ENCODE measurements around the gene CNTNAP5.
A peak's percentile ranks its signal among the peaks of the same experiment; 100 is the strongest.

The CNTNAP5 gene

DNA sequence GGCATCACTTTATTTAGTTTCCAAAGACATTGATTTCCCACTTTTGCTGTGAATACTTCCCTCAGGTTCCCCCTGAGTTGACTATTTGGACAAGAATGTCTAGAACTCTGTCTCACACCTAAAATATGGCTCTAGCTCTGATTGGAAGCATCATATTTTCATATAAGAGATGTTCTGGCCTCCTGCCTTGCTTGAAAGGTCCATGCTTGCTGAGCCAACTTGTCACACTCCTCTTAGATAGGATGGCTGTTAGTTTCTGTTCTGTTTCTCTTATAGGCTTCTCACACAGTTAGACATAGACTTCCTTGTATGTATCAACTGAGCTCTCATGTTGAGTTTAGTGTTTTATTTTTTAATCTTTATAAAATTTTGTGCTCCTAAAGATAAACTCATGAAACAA lies 87.1 kb downstream of the CNTNAP5 start:
- TF ChIP-seq, protein P1, sequence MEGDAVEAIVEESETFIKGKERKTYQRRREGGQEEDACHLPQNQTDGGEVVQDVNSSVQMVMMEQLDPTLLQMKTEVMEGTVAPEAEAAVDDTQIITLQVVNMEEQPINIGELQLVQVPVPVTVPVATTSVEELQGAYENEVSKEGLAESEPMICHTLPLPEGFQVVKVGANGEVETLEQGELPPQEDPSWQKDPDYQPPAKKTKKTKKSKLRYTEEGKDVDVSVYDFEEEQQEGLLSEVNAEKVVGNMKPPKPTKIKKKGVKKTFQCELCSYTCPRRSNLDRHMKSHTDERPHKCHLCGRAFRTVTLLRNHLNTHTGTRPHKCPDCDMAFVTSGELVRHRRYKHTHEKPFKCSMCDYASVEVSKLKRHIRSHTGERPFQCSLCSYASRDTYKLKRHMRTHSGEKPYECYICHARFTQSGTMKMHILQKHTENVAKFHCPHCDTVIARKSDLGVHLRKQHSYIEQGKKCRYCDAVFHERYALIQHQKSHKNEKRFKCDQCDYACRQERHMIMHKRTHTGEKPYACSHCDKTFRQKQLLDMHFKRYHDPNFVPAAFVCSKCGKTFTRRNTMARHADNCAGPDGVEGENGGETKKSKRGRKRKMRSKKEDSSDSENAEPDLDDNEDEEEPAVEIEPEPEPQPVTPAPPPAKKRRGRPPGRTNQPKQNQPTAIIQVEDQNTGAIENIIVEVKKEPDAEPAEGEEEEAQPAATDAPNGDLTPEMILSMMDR (conservative IDR thresholded peaks at IDR 0.05; ENCODE audit: control insufficient read depth, insufficient read depth, low read depth, low read length), result no peak
- no peak overlapping the region for H3K4me3 ChIP-seq (ENCODE audit: control insufficient read depth, low read depth, low read length)
- DNase-seq (ENCODE audit: low read depth), result no peak

DNA sequence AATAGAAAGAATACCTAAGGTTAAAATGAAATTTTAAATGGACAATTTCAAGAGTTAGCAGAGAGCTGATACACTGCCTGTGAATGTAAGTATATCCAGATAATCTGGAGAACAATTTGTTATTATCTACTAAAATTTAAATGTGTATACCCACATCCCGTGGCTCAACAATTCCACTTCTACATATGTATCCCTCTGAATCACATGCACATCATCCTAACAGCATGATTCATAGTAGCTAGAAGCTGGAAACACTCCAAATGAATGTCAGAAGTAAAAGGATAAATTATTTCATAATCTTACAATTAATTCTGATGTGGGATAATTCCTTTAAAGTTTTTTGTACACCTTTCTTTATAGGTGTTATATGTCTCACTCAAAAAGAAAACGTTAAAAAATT lies 87.9 kb downstream of the CNTNAP5 start:
- TF ChIP-seq, protein P1 (conservative IDR thresholded peaks at IDR 0.05; ENCODE audit: control insufficient read depth, insufficient read depth, low read depth, low read length), result no peak
- H3K4me3 ChIP-seq (ENCODE audit: control insufficient read depth, low read depth, low read length), result no peak overlapping the region
- DNase-seq (ENCODE audit: low read depth), result peak; percentile 46

DNA sequence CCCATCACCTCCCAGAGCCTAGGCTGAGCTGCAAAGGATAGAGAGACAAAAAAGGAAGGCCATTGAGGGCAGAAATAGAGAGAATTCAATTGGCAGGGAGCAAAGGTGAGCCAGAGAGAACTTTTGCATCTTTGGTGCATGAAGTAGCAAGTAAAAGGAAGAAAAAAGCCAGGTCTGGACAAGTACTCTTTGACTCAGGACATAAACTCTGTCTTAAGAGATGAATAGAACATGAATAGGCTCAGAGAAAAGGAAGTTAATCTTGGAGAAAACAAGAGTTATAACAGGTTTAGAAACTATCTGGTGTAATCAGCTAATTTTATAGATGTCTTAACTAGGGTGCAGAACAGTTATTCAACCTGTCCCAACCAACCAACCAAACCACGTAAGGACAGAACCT lies 95.2 kb downstream of the CNTNAP5 start:
- no peak for DNase-seq (ENCODE audit: low read depth)
- no peak overlapping the region for H3K4me3 ChIP-seq (ENCODE audit: control insufficient read depth, low read depth, low read length)
- TF ChIP-seq, protein P1 (conservative IDR thresholded peaks at IDR 0.05; ENCODE audit: control insufficient read depth, insufficient read depth, low read depth, low read length), result no peak

DNA sequence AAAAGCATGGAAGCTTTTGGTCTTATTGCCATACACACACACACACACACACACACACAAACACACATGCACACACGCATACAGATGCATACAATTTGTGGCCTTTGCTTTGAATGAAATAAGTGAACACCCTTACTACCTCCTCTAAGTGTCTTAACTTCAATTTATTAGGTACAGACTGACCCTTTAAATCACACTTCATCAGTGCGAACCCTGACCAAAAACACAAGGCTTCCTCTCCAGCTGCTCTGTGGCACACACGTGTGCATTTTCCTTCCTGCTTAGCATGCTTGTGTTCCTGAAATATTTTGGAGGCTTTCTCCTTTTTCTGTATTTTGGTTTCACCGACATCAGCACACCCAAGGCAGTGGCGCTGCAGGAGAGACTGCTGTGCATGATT lies 96.0 kb downstream of the CNTNAP5 start:
- TF ChIP-seq, protein P1 (conservative IDR thresholded peaks at IDR 0.05; ENCODE audit: control insufficient read depth, insufficient read depth, low read depth, low read length), result no peak
- no peak overlapping the region for H3K4me3 ChIP-seq (ENCODE audit: control insufficient read depth, low read depth, low read length)
- DNase-seq (ENCODE audit: low read depth), result no peak

DNA sequence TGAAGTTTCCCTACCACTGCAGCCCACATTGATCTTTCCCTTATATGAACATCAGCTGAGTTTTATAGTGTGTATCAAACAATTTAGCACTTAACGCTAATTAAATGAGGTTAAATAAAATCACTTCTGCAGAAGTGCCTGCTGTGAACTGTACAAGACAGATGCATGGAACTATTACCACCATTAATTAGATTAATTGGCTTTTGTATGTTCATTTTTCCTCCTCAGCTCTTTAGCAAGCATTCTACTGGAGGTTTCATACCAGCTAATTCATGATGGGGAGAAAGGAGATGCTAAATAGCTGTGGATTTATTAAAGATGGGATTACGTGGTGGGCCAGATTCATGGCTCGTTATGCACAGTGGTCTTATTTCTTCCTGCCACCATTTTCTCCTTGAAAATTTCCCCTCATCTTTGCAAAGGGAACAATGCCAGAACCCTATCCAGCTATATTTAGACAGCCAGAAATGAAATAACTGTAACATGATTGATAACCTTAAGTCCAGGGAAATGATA lies 96.7 kb downstream of the CNTNAP5 start:
- DNase-seq (ENCODE audit: low read depth), result no peak
- TF ChIP-seq, protein P1 (conservative IDR thresholded peaks at IDR 0.05; ENCODE audit: control insufficient read depth, insufficient read depth, low read depth, low read length), result no peak
- H3K4me3 ChIP-seq (ENCODE audit: control insufficient read depth, low read depth, low read length), result no peak overlapping the region

DNA sequence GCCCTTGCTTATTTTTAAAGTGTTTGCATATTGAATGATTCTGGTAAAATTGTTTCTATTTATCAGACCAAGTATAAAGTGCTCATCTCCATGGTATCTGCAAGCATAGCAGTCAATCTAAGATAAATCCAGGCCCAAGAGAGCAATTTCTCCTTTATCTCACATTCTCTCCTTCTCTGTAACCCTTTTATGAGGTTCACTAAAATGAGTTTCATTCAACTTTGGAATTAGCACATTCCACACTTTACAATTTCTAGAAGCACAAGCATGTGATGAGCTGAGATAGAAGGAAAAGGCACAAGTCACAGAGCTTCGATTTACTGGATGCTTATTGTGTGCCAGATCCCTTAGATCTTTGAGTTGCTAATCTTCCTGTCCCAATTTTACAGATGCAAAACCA lies 97.3 kb downstream of the CNTNAP5 start:
- TF ChIP-seq, protein P1 (conservative IDR thresholded peaks at IDR 0.05; ENCODE audit: control insufficient read depth, insufficient read depth, low read depth, low read length), result no peak
- DNase-seq (ENCODE audit: low read depth), result no peak
- no peak overlapping the region for H3K4me3 ChIP-seq (ENCODE audit: control insufficient read depth, low read depth, low read length)

DNA sequence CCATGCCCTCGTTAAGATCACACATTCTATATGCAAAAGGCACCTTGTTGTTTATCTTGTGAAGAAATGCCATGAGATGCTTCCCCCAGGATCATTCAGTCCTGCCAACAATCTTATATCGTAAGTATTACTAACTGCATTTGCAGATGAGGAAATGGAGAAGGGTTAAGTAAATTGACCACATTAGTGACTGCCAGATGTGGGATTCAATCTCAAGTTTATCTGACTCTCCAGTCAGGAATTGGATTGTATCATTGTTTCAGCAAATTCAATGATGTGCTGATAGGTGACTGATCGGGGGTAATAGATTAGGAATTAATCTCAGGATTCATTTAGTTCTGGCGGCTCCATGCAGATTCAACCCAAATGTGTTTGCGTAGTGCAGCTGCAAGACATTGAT lies 106.2 kb downstream of the CNTNAP5 start:
- TF ChIP-seq, protein P1 (conservative IDR thresholded peaks at IDR 0.05; ENCODE audit: control insufficient read depth, insufficient read depth, low read depth, low read length), result no peak
- H3K4me3 ChIP-seq (ENCODE audit: control insufficient read depth, low read depth, low read length), result no peak overlapping the region
- peak; percentile 33 for DNase-seq (ENCODE audit: low read depth)
